GM18520 (cell line): ENCODE measurements around the gene ZDHHC22.

ENCODE experiments used
- ATAC-seq: cut with Tn5 transposase; IDR thresholded peaks from one replicate; pipeline ENCODE4 v1.9.1; 2021; ENCODE audit not compliant: unreplicated experiment

The ZDHHC22 gene

GRCh38 chr14:77158175-77158881 lies 16.7 kb upstream of the ZDHHC22 start:
- no peak for ATAC-seq

- no peak for ATAC-seq
These were observed 16.1 kb upstream of the ZDHHC22 start for GRCh38 chr14:77157740-77158139.

GRCh38 chr14:77155083-77155482 lies 13.5 kb upstream of the ZDHHC22 start:
- no peak for ATAC-seq

- ATAC-seq: no peak
These were observed 12.8 kb upstream of the ZDHHC22 start for GRCh38 chr14:77154421-77154820.

GRCh38 chr14:77153802-77154201 lies 12.2 kb upstream of the ZDHHC22 start:
- no peak for ATAC-seq

GRCh38 chr14:77151918-77152588 lies 10.5 kb upstream of the ZDHHC22 start:
- no peak for ATAC-seq

- no peak for ATAC-seq
These were observed 9.7 kb upstream of the ZDHHC22 start for GRCh38 chr14:77151245-77151644.

GRCh38 chr14:77148510-77149231 lies 7.1 kb upstream of the ZDHHC22 start:
- no peak for ATAC-seq

GRCh38 chr14:77145975-77146740 lies 4.6 kb upstream of the ZDHHC22 start:
- ATAC-seq: no peak

GRCh38 chr14:77144412-77145115 lies 3.0 kb upstream of the ZDHHC22 start:
- ATAC-seq: no peak

GRCh38 chr14:77143071-77143470 lies 1.5 kb upstream of the ZDHHC22 start:
- ATAC-seq: no peak

GRCh38 chr14:77142005-77142800 lies 612 bp upstream of the ZDHHC22 start:
- no peak for ATAC-seq

- ATAC-seq: no peak
These were observed 1.0 kb downstream of the ZDHHC22 start for GRCh38 chr14:77140359-77141213.

- ATAC-seq: no peak
These were observed 1.8 kb downstream of the ZDHHC22 start for GRCh38 chr14:77139540-77140358.

- no peak for ATAC-seq
These were observed 2.6 kb downstream of the ZDHHC22 start for GRCh38 chr14:77139022-77139421.

- ATAC-seq: no peak
These were observed 7.8 kb downstream of the ZDHHC22 start for GRCh38 chr14:77133720-77134338.

- no peak for ATAC-seq
These were observed 9.6 kb downstream of the ZDHHC22 start for GRCh38 chr14:77131871-77132486.
